Measurements from ENCODE around the gene PTPN6. TPM values are rescaled to one million over a fixed set of nuclear protein-coding genes. Genes with fewer than 3 reads are reported as not detected.

Gene PTPN6
- total and polyA plus RNA-seq, 9 of the 15 experiments (the other 6 are each of a cell fraction or from before 2014, with no cell fraction given): 1.5 to 5.1 (median 3.9) TPM

DNA sequence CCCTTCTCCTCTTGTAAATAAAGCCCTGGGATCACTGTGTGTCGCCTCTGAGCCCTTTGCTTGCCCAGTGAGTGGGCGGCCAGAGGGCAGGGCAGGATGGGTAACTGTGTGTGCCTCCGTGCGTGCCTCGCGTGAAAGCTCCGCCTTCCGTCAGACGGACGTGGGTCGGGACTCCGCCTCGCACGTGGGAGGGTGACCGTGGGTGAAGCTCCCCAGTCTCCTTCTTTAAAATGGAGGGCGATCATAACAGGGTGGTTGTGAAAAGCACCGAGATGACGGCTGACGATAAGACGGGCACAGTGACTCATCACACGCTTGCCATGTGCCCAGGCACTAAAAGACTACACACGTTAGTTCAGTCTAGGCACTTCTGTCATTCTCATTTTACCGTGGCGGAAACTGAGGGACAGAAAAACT, 10.1 kb downstream of the PTPN6 start:
- Histone ChIP-seq H3K4me2 (ENCODE audit: insufficient read depth, low read length) (peak overlapping the region; percentile 95), H3K9me1 (ENCODE audit: control insufficient read depth, insufficient read depth, low read length) (no peaks in the 10 kb centered on the region), H3K27me3 (ENCODE audit: control insufficient read depth in 2 of 2, insufficient read depth in 2 of 2, low read length in 2 of 2) (no peaks in the 10 kb centered on the region), H3K79me2 (ENCODE audit: control insufficient read depth, insufficient read depth, low read length) (peaks cover 10% of the 10 kb centered on the region; the same call in 2 of the 3 replicates), H3K4me1 (replicated peaks in 1 of 2; ENCODE audit: control insufficient read depth in 2 of 2, insufficient read depth in 2 of 2, low read length in 2 of 2) (peaks cover 44 to 69% of the 10 kb centered on the region in 2 experiments), H3K4me3 (peak overlapping the region; percentile 42), H3K9me3 (replicated peaks; ENCODE audit: control insufficient read depth, insufficient read depth, low read depth, low read length) (no peaks in the 10 kb centered on the region), H4K20me1 (replicated peaks; ENCODE audit: control insufficient read depth, insufficient read depth, low read length) (no peaks in the 10 kb centered on the region), H2AFZ (ENCODE audit: low read depth, low read length) (peak overlapping the region; percentile 89), H3K9ac (ENCODE audit: insufficient read depth in 1 of 2, low read depth in 2 of 2, low read length in 2 of 2) (peak overlapping the region; percentile 92 to 96), H3K36me3 (ENCODE audit: control insufficient read depth, insufficient read depth, low read length) (peaks cover 18% of the 10 kb centered on the region; the same call in 2 of the 3 replicates), H3K27ac (ENCODE audit: extremely low read depth, low read depth, low read length) (peak overlapping the region; percentile 96)
- in situ Hi-C loops (cut with MboI): no loop called here
- DNase-seq (ENCODE audit: extremely low read depth in 1 of 4, low spot score in 3 of 4) (peak; percentile 51 to 70 (median 62)), FAIRE-seq (no peak), ATAC-seq (peak; percentile 8; the same call in 2 of the 3 replicates)
- 3% methylated on average over 23 of the region's 24 CpGs for WGBS (ENCODE audit: insufficient coverage, low coverage, missing lambda C conversion rate)
- BruUV-seq (replicated peaks): TSS peak; percentile 81
- POLR2A ChIA-PET: interaction anchor here (0.6 to 8.0 kb wide), 15 partner anchors 9 to 407 kb away, joined by 3 to 98 read pairs (median 4); partner anchors contain the start of genes C12orf57, LPCAT3, RNU7-1 and SPSB2
- intact Hi-C loops (cut with micrococcal nuclease): loop anchor here (10.0 kb wide), 1 partner anchor 224 kb away; the partner anchor contains the start of gene PEX5
- CTCF ChIA-PET (ENCODE audit: low intra/inter-chr PET ratio): interaction anchor here (0.5 to 1.8 kb wide), 3 partner anchors 17 to 92 kb away, joined by 3 to 13 read pairs (median 5); partner anchors contain the start of genes C12orf57 and RNU7-1
- no peak for TF ChIP-seq SMARCC2 (IDR thresholded peaks at IDR 0.05; ENCODE audit: low read depth)
- no peak for TF ChIP-seq RHOXF2B (CRISPR knock-in tag; conservative IDR thresholded peaks at IDR 0.05)
- TF ChIP-seq, protein P1, sequence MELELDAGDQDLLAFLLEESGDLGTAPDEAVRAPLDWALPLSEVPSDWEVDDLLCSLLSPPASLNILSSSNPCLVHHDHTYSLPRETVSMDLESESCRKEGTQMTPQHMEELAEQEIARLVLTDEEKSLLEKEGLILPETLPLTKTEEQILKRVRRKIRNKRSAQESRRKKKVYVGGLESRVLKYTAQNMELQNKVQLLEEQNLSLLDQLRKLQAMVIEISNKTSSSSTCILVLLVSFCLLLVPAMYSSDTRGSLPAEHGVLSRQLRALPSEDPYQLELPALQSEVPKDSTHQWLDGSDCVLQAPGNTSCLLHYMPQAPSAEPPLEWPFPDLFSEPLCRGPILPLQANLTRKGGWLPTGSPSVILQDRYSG (tag; conservative IDR thresholded peaks at IDR 0.05; ENCODE audit: low read depth): no peak
- no peak for TF ChIP-seq ZSCAN32 (CRISPR knock-in tag; IDR thresholded peaks at IDR 0.05)
- no peak for TF ChIP-seq SAFB2 (IDR thresholded peaks at IDR 0.05; ENCODE audit: borderline replicate concordance, low read depth, low read length, severe bottlenecking)
- TF ChIP-seq SIX5 (IDR thresholded peaks at IDR 0.05; ENCODE audit: borderline replicate concordance in 1 of 2, insufficient read depth in 1 of 2, low read depth in 1 of 2, low read length in 2 of 2): no peak
- TF ChIP-seq ZNF212 (CRISPR knock-in tag; IDR thresholded peaks at IDR 0.05): no peak
- no peak for TF ChIP-seq COPS2 (conservative IDR thresholded peaks at IDR 0.05)
- TF ChIP-seq XRCC5 (IDR thresholded peaks at IDR 0.05; ENCODE audit: low read depth, low read length): no peak
- no peak for TF ChIP-seq ZNF146 (CRISPR knock-in tag; IDR thresholded peaks at IDR 0.05; ENCODE audit: unreplicated experiment)
- TF ChIP-seq SRF (CRISPR knock-in tag; IDR thresholded peaks at IDR 0.05): no peak
- TF ChIP-seq FOXM1 (IDR thresholded peaks at IDR 0.05; ENCODE audit: low read depth): no peak
- TF ChIP-seq FOXM1 (CRISPR knock-in tag; IDR thresholded peaks at IDR 0.05; ENCODE audit: low read depth): no peak
- no peak for TF ChIP-seq CC2D1A (IDR thresholded peaks at IDR 0.05)
- TF ChIP-seq, protein P2, sequence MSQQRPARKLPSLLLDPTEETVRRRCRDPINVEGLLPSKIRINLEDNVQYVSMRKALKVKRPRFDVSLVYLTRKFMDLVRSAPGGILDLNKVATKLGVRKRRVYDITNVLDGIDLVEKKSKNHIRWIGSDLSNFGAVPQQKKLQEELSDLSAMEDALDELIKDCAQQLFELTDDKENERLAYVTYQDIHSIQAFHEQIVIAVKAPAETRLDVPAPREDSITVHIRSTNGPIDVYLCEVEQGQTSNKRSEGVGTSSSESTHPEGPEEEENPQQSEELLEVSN (IDR thresholded peaks at IDR 0.05; ENCODE audit: borderline replicate concordance in 1 of 2, extremely low read depth in 1 of 2, insufficient read depth in 1 of 2, insufficient read length in 1 of 2, low read depth in 1 of 2, low read length in 1 of 2, poor library complexity in 1 of 2, severe bottlenecking in 1 of 2): peak; percentile 29 to 47
- TF ChIP-seq L3MBTL2 (IDR thresholded peaks at IDR 0.05): 0 out of 2 replicates have a peak, but pooled peaks have one; percentile 19
- no peak for TF ChIP-seq KLF6 (CRISPR knock-in tag; IDR thresholded peaks at IDR 0.05; ENCODE audit: borderline replicate concordance)
- TF ChIP-seq SNRNP70 (optimal IDR thresholded peaks at IDR 0.05; ENCODE audit: low read depth, low read length): no peak
- TF ChIP-seq NCOA4 (IDR thresholded peaks at IDR 0.05; ENCODE audit: partially characterized antibody): no peak
- TF ChIP-seq BRD4 (IDR thresholded peaks at IDR 0.05): no peak
- peak; percentile 78 for TF ChIP-seq RBFOX2 (IDR thresholded peaks at IDR 0.05; ENCODE audit: low read depth, low read length)
- no peak for TF ChIP-seq HIVEP1 (CRISPR knock-in tag; IDR thresholded peaks at IDR 0.05)

Data from K562 (cell line).